A549 (cell line): ENCODE results near the gene PMP22. TPM values are rescaled to one million over a fixed set of nuclear protein-coding genes. Genes with fewer than 3 reads are reported as not detected.

Experiments used
- ATAC-seq, 2 experiments: fragments of 200-7000 bp in 1 of 2; fragments of >200 bp in 1 of 2; cut with Nextera tagmentation in 1 of 2; cut with Tn5 transposase in 1 of 2; 3 replicates each; pipeline versions ENCODE4 v1.8.0 to v1.9.1; 2018 to 2020; ENCODE audit warnings: mild to moderate bottlenecking in 1 of 2, moderate library complexity in 1 of 2
- CTCF ChIA-PET: fragments of 300-600 bp; sonication (Branson Sonifier 250); formaldehyde crosslinking; extraction: SDS; loops from one replicate; lab custom pipeline; 2021; ENCODE audit warnings: antibody characterized with exemption, inconsistent platforms; lab: Yijun Ruan, JAX
- POLR2A ChIA-PET: fragments of 350-600 bp; formaldehyde crosslinking; extraction: SDS; loops from one replicate; lab custom pipeline; 2021; ENCODE audit warnings: antibody characterized with exemption, inconsistent platforms; lab: Yijun Ruan, JAX
- DNase-seq, 2 experiments: peaks; one replicate each; pipeline versions ENCODE4 v3.0.0 to v3.0.0-alpha.2; 2011 to 2016; ENCODE audit warnings: low read depth in 1 of 2, low spot score in 1 of 2
- FAIRE-seq: peaks from 2 replicates; lab custom pipeline; 2011; peaks lifted over from hg19 to GRCh38; lab: Jason Lieb, UNC
- H3K27ac ChIP-seq, 2 experiments: fragments of >200 bp; sonication (Bioruptor Twin); formaldehyde crosslinking; 3 replicates each; pipeline ENCODE4 v1.5.1; 2016 to 2017
- H3K4me1 ChIP-seq: fragments of >200 bp; sonication (Bioruptor Twin); formaldehyde crosslinking; 3 replicates; pipeline ENCODE4 v1.6.1; 2016
- H3K4me2 ChIP-seq: fragments of >200 bp; sonication (Bioruptor Twin); formaldehyde crosslinking; 3 replicates; pipeline ENCODE4 v1.6.1; 2016
- H3K4me3 ChIP-seq: fragments of >200 bp; sonication (Bioruptor Twin); formaldehyde crosslinking; 3 replicates; pipeline ENCODE4 v1.5.1; 2016
- H3K9me3 ChIP-seq: fragments of >200 bp; sonication (Bioruptor Twin); formaldehyde crosslinking; 3 replicates; pipeline ENCODE4 v1.6.1; 2016
- BCL3 ChIP-seq: fragments of >200 bp; sonication (Bioruptor Twin); formaldehyde crosslinking; IDR thresholded peaks from 3 replicates; pipeline ENCODE4 v1.6.1; 2016
- CEBPB ChIP-seq, 2 experiments: fragments of >200 bp in 1 of 2; sonication (Bioruptor Twin) in 1 of 2; formaldehyde crosslinking in 1 of 2; IDR thresholded peaks; 2 replicates each; pipeline ENCODE4 v1.6.1; 2012 to 2016
- CHD2 ChIP-seq: fragments of 150-350 bp; IDR thresholded peaks from 2 replicates; pipeline ENCODE4 v1.6.1; 2014; ENCODE audit warnings: low read length; ENCODE audit not compliant: partially characterized antibody
- CTCF ChIP-seq: fragments of >200 bp; sonication (Bioruptor Twin); formaldehyde crosslinking; IDR thresholded peaks from 3 replicates; pipeline ENCODE4 v1.5.1; 2016
- ESRRA ChIP-seq: fragments of 150-350 bp; IDR thresholded peaks from 2 replicates; pipeline ENCODE4 v1.6.1; 2014; ENCODE audit warnings: mild to moderate bottlenecking, low read length, borderline replicate concordance
- FOSB ChIP-seq: fragments of 250-450 bp; sonication (Bioruptor Pico); IDR thresholded peaks from 2 replicates; pipeline ENCODE4 v1.5.0; 2020; ENCODE audit warnings: mild to moderate bottlenecking, moderate library complexity
- FOSL2 ChIP-seq, 2 experiments: fragments of 450-650 bp in 1 of 2; fragments of >200 bp in 1 of 2; sonication (Bioruptor Twin) in 1 of 2; formaldehyde crosslinking; IDR thresholded peaks; 2 replicates each; pipeline versions ENCODE4 v1.5.0 to v1.6.1; 2016 to 2020; ENCODE audit warnings: mild to moderate bottlenecking in 1 of 2, moderate library complexity in 1 of 2
- FOXS1 ChIP-seq: fragments of 250-450 bp; sonication (Bioruptor Pico); IDR thresholded peaks from 2 replicates; pipeline ENCODE4 v1.5.0; 2020; ENCODE audit warnings: mild to moderate bottlenecking, moderate library complexity
- HEYL ChIP-seq: fragments of 250-450 bp; sonication (Bioruptor Pico); IDR thresholded peaks from 2 replicates; pipeline ENCODE4 v1.8.0; 2021; ENCODE audit warnings: mild to moderate bottlenecking, moderate library complexity
- HMGXB4 ChIP-seq: fragments of 250-450 bp; sonication (Bioruptor Pico); IDR thresholded peaks from 2 replicates; pipeline ENCODE4 v1.5.0; 2021; ENCODE audit warnings: mild to moderate bottlenecking, moderate library complexity, borderline replicate concordance
- HOXB13 ChIP-seq: fragments of 250-450 bp; sonication (Bioruptor Pico); IDR thresholded peaks from 2 replicates; pipeline ENCODE4 v1.5.0; 2020; ENCODE audit warnings: low read depth, mild to moderate bottlenecking, moderate library complexity
- KDM1A ChIP-seq: fragments of 200-600 bp; sonication (generic); IDR thresholded peaks from 2 replicates; pipeline ENCODE4 v1.6.1; 2016; ENCODE audit warnings: low read depth, mild to moderate bottlenecking
- MAX ChIP-seq: IDR thresholded peaks from 2 replicates; pipeline ENCODE4 v1.6.1; 2012
- MYC ChIP-seq: IDR thresholded peaks from 2 replicates; pipeline ENCODE4 v1.6.1; 2012; ENCODE audit warnings: mild to moderate bottlenecking, inconsistent platforms, low read length, improper control_type of control experiment, borderline replicate concordance
- NFE2L2 ChIP-seq: fragments of 150-350 bp; conservative IDR thresholded peaks from 2 replicates; pipeline ENCODE4 v1.6.1; 2014; ENCODE audit warnings: low read length
- NPAS2 ChIP-seq: fragments of 250-450 bp; sonication (Bioruptor Pico); IDR thresholded peaks from 2 replicates; pipeline ENCODE4 v1.8.0; 2022; ENCODE audit warnings: mild to moderate bottlenecking, moderate library complexity, borderline replicate concordance
- PHF8 ChIP-seq: fragments of 200-600 bp; sonication (generic); IDR thresholded peaks from 2 replicates; pipeline ENCODE4 v1.6.1; 2016; ENCODE audit warnings: low read depth, mild to moderate bottlenecking, antibody characterized with exemption, moderate library complexity, borderline replicate concordance
- POLR2AphosphoS2 ChIP-seq: conservative IDR thresholded peaks from 2 replicates; pipeline ENCODE4 v1.6.1; 2012; ENCODE audit warnings: low read length, improper control_type of control experiment, inconsistent platforms
- RAD21 ChIP-seq, 2 experiments: fragments of >200 bp in 1 of 2; sonication (Bioruptor Twin) in 1 of 2; formaldehyde crosslinking in 1 of 2; IDR thresholded peaks in 1 of 2; conservative IDR thresholded peaks in 1 of 2; 2 replicates in 1 of 2; 3 replicates in 1 of 2; pipeline ENCODE4 v1.6.1; 2012 to 2018; ENCODE audit warnings: inconsistent platforms in 1 of 2
- TFCP2L1 ChIP-seq: fragments of 250-450 bp; sonication (Bioruptor Pico); IDR thresholded peaks from 2 replicates; pipeline ENCODE4 v1.5.0; 2021; ENCODE audit warnings: mild to moderate bottlenecking
- USF2 ChIP-seq: fragments of 450-650 bp; IDR thresholded peaks from 2 replicates; pipeline ENCODE4 v1.6.1; 2014; ENCODE audit warnings: antibody characterized with exemption
- ZFP36 ChIP-seq: fragments of 450-650 bp; IDR thresholded peaks from 2 replicates; pipeline ENCODE4 v1.6.1; 2014; ENCODE audit warnings: borderline replicate concordance; ENCODE audit not compliant: partially characterized antibody
- WGBS: methylation state at CpG from one replicate; pipeline ENCODE4 v1.1.6; 2017; ENCODE audit errors: missing lambda C conversion rate; 5-methylcytosine and 5-hydroxymethylcytosine counted together
- polyA plus RNA-seq, 4 experiments: library from polyadenylated mRNA; depleted of rRNA in 3 of 4; stranded (reverse); fragments of >200 nt; fragmentation: RNase III in 1 of 4; extraction: RNeasy Plus Mini Kit Qiagen cat#74134 plus additional on column Dnase treatment in 1 of 4; gene quantifications; 2 replicates in 3 of 4; 3 replicates in 1 of 4; pipeline ENCODE4 v1.2.3, GENCODE V29; 2011 to 2017

The PMP22 gene
- polyA plus RNA-seq, 2 of the 4 experiments (the other 2 are of a cell fraction): 40.1 to 102 TPM

- CTCF ChIA-PET: interaction anchor here (1.4 kb wide), 1 partner anchor 18 kb away, joined by 3 read pairs; no protein-coding TSS in a partner anchor
Measured at GRCh38 chr17:15285466-15285865, 20.3 kb upstream of the PMP22 start.

GRCh38 chr17:15284537-15284936 is 19.4 kb upstream of the PMP22 start:
- WGBS: 45% methylated on average over 2 of the region's 2 CpGs
- ChIA-PET CTCF (interaction anchor here (1.3 to 1.6 kb wide), 2 partner anchors 21 to 218 kb away, joined by 4 to 8 read pairs; no protein-coding TSS in a partner anchor), POLR2A (no interaction called here)

More at GRCh38 chr17:15285466-15285865, 20.3 kb upstream of the PMP22 start:
- no peak for DNase-seq
- Histone ChIP-seq H3K4me2 (no peak overlapping the region), H3K4me3 (no peak overlapping the region), H3K27ac (no peak overlapping the region), H3K4me1 (peaks cover 15% of the 10 kb centered on the region)
- 90% methylated on average over 6 of the region's 6 CpGs for WGBS
- no peak for TF ChIP-seq HMGXB4 (CRISPR knock-in tag)
- no peak for TF ChIP-seq TFCP2L1 (CRISPR knock-in tag)
- no peak for TF ChIP-seq PHF8
- TF ChIP-seq FOSB: no peak
- no peak for TF ChIP-seq ZFP36
- TF ChIP-seq FOSL2 (IDR thresholded peaks at IDR 0.05): no peak
- TF ChIP-seq FOSL2 (CRISPR knock-in tag; IDR thresholded peaks at IDR 0.05): no peak
- no peak for TF ChIP-seq RAD21 (conservative IDR thresholded peaks at IDR 0.05 in 1 of 2, IDR thresholded peaks at IDR 0.05 in 1 of 2)
- TF ChIP-seq HOXB13 (CRISPR knock-in tag): no peak
- no peak for TF ChIP-seq NPAS2
- no peak for TF ChIP-seq KDM1A
- no peak for TF ChIP-seq BCL3
- no peak for TF ChIP-seq POLR2AphosphoS2
- no peak for TF ChIP-seq ESRRA
- no peak for TF ChIP-seq NFE2L2
- TF ChIP-seq, all 56 proteins: peak for 0
- POLR2A ChIA-PET: no interaction called here
- ATAC-seq: no peak
- H3K9me3 ChIP-seq: peaks cover 6% of the 10 kb centered on the region; the same call in 1 of the 3 replicates
- FAIRE-seq: no peak

More at GRCh38 chr17:15284537-15284936, 19.4 kb upstream of the PMP22 start:
- H3K4me1 ChIP-seq: peaks cover 12% of the 10 kb centered on the region
- FAIRE-seq: peak; percentile 77
- no peak overlapping the region for H3K4me2 ChIP-seq
- H3K4me3 ChIP-seq: no peak overlapping the region
- ATAC-seq: no peak
- no peak overlapping the region for H3K27ac ChIP-seq
- no peak for DNase-seq
- TF ChIP-seq MAX (no peak), CHD2 (no peak), FOSL2 (IDR thresholded peaks at IDR 0.05) (no peak), FOSL2 (CRISPR knock-in tag; IDR thresholded peaks at IDR 0.05) (no peak), FOXS1 (CRISPR knock-in tag) (no peak), HEYL (CRISPR knock-in tag) (no peak), CTCF (no peak), CEBPB (IDR thresholded peaks at IDR 0.05) (no peak), USF2 (no peak), BCL3 (no peak), MYC (no peak)
- peaks cover 9% of the 10 kb centered on the region for H3K9me3 ChIP-seq
